K562 (cell line): ENCODE measurements around the gene TRNT1. TPM values are rescaled to one million over a fixed set of nuclear protein-coding genes. Genes with fewer than 3 reads are reported as not detected.

ENCODE experiments used
- C11orf30 ChIP-seq: fragments of 450-650 bp; IDR thresholded peaks from 2 replicates; pipeline ENCODE4 v1.6.1; 2016; ENCODE audit warnings: low read depth, mild to moderate bottlenecking
- MEIS2 ChIP-seq: fragments of 450-650 bp; IDR thresholded peaks from 2 replicates; pipeline ENCODE4 v1.6.1; 2014; ENCODE audit warnings: mild to moderate bottlenecking; ENCODE audit not compliant: partially characterized antibody
- PCBP1 ChIP-seq: fragments of 200-400 bp; formaldehyde crosslinking; IDR thresholded peaks from 2 replicates; pipeline ENCODE4 v1.6.1; 2018; ENCODE audit warnings: mild to moderate bottlenecking, low read depth, low read length; ENCODE audit not compliant: poor library complexity, severe bottlenecking
- POLR3G ChIP-seq: IDR thresholded peaks from 2 replicates; pipeline ENCODE4 v1.6.1; 2011; ENCODE audit not compliant: insufficient read length, insufficient replicate concordance; ENCODE audit errors: extremely low read depth
- RBM17 ChIP-seq: fragments of 200-400 bp; formaldehyde crosslinking; IDR thresholded peaks from 2 replicates; pipeline ENCODE4 v1.6.1; 2017; ENCODE audit warnings: low read depth, mild to moderate bottlenecking, low read length, borderline replicate concordance
- RHOXF2B ChIP-seq: fragments of 250-450 bp; sonication (Bioruptor Pico); conservative IDR thresholded peaks from 2 replicates; pipeline ENCODE4 v1.5.1; 2021
- ZNF644 ChIP-seq: fragments of 200-800 bp; sonication (Bioruptor generic); IDR thresholded peaks from 2 replicates; pipeline ENCODE4 v1.6.1; 2016; ENCODE audit warnings: low read depth, missing genetic modification characterization, missing compliant biosample characterization
- ZZZ3 ChIP-seq: fragments of 450-650 bp; IDR thresholded peaks from 2 replicates; pipeline ENCODE4 v1.6.1; 2016; ENCODE audit warnings: antibody characterized with exemption, mild to moderate bottlenecking, moderate library complexity
- polyA plus RNA-seq, 8 experiments: library from polyadenylated mRNA; depleted of rRNA in 4 of 8; stranded (reverse) in 5 of 8; unstranded in 3 of 8; fragments of >200 nt; fragmentation: Nextera tagmentation in 2 of 8; fragmentation: Illumina TruSeq in 1 of 8; extraction: Ambion mirVana in 2 of 8; extraction: Trizol in 1 of 8; gene quantifications; 2 replicates each; pipeline versions ENCODE4 v1.2.1 to v1.2.3, GENCODE V29; 2011 to 2014; ENCODE audit warnings: inconsistent platforms in 1 of 8, missing spikeins in 1 of 8
- total RNA-seq, 7 experiments: library from RNA; depleted of rRNA in 6 of 7; stranded (reverse); fragments of >200 nt in 6 of 7; fragmentation: Illumina TruSeq in 2 of 7; extraction: Trizol in 2 of 7; gene quantifications; 2 replicates each; pipeline versions ENCODE4 v1.2.1 to v1.2.3, GENCODE V29; 2011 to 2021; ENCODE audit warnings: low replicate concordance in 1 of 7
- TF ChIP-seq, protein P1 (sequence below): fragments of 450-650 bp; formaldehyde crosslinking; IDR thresholded peaks from 2 replicates; pipeline ENCODE4 v1.4.0; 2020; ENCODE audit warnings: mild to moderate bottlenecking, moderate library complexity
- TF ChIP-seq, protein P2 (sequence below): fragments of 450-650 bp; IDR thresholded peaks from 2 replicates; pipeline ENCODE4 v1.7.0; 2016; ENCODE audit warnings: borderline replicate concordance
- TF ChIP-seq, protein P3 (sequence below): fragments of 200-600 bp; sonication (generic); IDR thresholded peaks from one replicate; pipeline ENCODE4 v1.6.1; 2012; ENCODE audit warnings: mild to moderate bottlenecking, low read depth, low read length, inconsistent platforms

Gene TRNT1
- total and polyA plus RNA-seq, 9 of the 15 experiments (the other 6 are each of a cell fraction or from before 2014, with no cell fraction given), result 38.1 to 58.2 (median 47.4) TPM

DNA sequence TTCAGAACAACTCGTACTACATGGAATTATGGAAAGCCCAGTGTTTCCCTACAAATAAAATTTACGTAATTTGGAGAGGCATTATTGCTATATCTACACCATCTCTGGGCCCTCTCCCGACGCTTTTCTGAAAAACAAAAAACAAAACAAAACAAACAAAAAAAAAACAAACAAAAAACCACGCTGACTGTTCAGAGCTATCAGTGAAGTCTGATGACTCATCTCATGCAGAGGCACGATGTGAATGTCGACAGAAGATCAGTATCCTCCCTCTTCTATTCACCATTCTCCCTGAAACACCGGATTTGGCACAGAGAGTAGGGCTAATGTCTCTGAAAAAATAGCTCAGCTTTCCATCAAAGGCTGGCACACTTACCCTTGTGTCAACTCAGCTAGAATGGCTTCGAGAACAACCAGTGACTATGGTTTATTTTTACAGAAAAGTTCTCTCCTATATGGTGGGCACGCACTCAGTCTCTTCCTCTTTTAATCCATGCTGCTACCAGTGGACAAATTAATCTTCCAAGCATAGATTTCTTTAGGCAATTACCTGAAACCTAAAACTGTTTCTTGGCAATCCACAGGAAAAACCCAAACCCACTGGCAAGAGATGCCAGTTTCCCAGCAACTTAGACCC, 51.2 kb downstream of the TRNT1 start (continued):
- TF ChIP-seq, protein P1, sequence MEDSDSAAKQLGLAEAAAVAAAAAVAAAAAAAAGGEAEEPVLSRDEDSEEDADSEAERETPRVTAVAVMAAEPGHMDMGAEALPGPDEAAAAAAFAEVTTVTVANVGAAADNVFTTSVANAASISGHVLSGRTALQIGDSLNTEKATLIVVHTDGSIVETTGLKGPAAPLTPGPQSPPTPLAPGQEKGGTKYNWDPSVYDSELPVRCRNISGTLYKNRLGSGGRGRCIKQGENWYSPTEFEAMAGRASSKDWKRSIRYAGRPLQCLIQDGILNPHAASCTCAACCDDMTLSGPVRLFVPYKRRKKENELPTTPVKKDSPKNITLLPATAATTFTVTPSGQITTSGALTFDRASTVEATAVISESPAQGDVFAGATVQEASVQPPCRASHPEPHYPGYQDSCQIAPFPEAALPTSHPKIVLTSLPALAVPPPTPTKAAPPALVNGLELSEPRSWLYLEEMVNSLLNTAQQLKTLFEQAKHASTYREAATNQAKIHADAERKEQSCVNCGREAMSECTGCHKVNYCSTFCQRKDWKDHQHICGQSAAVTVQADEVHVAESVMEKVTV (CRISPR knock-in tag), result no peak
- TF ChIP-seq MEIS2, result no peak
- no peak for TF ChIP-seq POLR3G
- TF ChIP-seq C11orf30, result peak; percentile 53; the same call in 1 of the 2 replicates
- no peak for TF ChIP-seq ZNF644 (tag)
- TF ChIP-seq ZZZ3, result no peak
- TF ChIP-seq RHOXF2B (CRISPR knock-in tag), result no peak
- no peak for TF ChIP-seq PCBP1
- TF ChIP-seq, protein P2, sequence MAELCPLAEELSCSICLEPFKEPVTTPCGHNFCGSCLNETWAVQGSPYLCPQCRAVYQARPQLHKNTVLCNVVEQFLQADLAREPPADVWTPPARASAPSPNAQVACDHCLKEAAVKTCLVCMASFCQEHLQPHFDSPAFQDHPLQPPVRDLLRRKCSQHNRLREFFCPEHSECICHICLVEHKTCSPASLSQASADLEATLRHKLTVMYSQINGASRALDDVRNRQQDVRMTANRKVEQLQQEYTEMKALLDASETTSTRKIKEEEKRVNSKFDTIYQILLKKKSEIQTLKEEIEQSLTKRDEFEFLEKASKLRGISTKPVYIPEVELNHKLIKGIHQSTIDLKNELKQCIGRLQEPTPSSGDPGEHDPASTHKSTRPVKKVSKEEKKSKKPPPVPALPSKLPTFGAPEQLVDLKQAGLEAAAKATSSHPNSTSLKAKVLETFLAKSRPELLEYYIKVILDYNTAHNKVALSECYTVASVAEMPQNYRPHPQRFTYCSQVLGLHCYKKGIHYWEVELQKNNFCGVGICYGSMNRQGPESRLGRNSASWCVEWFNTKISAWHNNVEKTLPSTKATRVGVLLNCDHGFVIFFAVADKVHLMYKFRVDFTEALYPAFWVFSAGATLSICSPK, result no peak
- TF ChIP-seq, protein P3, sequence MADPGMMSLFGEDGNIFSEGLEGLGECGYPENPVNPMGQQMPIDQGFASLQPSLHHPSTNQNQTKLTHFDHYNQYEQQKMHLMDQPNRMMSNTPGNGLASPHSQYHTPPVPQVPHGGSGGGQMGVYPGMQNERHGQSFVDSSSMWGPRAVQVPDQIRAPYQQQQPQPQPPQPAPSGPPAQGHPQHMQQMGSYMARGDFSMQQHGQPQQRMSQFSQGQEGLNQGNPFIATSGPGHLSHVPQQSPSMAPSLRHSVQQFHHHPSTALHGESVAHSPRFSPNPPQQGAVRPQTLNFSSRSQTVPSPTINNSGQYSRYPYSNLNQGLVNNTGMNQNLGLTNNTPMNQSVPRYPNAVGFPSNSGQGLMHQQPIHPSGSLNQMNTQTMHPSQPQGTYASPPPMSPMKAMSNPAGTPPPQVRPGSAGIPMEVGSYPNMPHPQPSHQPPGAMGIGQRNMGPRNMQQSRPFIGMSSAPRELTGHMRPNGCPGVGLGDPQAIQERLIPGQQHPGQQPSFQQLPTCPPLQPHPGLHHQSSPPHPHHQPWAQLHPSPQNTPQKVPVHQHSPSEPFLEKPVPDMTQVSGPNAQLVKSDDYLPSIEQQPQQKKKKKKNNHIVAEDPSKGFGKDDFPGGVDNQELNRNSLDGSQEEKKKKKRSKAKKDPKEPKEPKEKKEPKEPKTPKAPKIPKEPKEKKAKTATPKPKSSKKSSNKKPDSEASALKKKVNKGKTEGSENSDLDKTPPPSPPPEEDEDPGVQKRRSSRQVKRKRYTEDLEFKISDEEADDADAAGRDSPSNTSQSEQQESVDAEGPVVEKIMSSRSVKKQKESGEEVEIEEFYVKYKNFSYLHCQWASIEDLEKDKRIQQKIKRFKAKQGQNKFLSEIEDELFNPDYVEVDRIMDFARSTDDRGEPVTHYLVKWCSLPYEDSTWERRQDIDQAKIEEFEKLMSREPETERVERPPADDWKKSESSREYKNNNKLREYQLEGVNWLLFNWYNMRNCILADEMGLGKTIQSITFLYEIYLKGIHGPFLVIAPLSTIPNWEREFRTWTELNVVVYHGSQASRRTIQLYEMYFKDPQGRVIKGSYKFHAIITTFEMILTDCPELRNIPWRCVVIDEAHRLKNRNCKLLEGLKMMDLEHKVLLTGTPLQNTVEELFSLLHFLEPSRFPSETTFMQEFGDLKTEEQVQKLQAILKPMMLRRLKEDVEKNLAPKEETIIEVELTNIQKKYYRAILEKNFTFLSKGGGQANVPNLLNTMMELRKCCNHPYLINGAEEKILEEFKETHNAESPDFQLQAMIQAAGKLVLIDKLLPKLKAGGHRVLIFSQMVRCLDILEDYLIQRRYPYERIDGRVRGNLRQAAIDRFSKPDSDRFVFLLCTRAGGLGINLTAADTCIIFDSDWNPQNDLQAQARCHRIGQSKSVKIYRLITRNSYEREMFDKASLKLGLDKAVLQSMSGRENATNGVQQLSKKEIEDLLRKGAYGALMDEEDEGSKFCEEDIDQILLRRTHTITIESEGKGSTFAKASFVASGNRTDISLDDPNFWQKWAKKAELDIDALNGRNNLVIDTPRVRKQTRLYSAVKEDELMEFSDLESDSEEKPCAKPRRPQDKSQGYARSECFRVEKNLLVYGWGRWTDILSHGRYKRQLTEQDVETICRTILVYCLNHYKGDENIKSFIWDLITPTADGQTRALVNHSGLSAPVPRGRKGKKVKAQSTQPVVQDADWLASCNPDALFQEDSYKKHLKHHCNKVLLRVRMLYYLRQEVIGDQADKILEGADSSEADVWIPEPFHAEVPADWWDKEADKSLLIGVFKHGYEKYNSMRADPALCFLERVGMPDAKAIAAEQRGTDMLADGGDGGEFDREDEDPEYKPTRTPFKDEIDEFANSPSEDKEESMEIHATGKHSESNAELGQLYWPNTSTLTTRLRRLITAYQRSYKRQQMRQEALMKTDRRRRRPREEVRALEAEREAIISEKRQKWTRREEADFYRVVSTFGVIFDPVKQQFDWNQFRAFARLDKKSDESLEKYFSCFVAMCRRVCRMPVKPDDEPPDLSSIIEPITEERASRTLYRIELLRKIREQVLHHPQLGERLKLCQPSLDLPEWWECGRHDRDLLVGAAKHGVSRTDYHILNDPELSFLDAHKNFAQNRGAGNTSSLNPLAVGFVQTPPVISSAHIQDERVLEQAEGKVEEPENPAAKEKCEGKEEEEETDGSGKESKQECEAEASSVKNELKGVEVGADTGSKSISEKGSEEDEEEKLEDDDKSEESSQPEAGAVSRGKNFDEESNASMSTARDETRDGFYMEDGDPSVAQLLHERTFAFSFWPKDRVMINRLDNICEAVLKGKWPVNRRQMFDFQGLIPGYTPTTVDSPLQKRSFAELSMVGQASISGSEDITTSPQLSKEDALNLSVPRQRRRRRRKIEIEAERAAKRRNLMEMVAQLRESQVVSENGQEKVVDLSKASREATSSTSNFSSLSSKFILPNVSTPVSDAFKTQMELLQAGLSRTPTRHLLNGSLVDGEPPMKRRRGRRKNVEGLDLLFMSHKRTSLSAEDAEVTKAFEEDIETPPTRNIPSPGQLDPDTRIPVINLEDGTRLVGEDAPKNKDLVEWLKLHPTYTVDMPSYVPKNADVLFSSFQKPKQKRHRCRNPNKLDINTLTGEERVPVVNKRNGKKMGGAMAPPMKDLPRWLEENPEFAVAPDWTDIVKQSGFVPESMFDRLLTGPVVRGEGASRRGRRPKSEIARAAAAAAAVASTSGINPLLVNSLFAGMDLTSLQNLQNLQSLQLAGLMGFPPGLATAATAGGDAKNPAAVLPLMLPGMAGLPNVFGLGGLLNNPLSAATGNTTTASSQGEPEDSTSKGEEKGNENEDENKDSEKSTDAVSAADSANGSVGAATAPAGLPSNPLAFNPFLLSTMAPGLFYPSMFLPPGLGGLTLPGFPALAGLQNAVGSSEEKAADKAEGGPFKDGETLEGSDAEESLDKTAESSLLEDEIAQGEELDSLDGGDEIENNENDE, result no peak
- no peak for TF ChIP-seq RBM17
